HEK293 (cell line): ENCODE results near the gene TTYH2.

Experiments used
- EGR2 ChIP-seq: fragments of 450-650 bp; formaldehyde crosslinking; IDR thresholded peaks from 2 replicates; pipeline ENCODE4 v1.5.1; 2016; ENCODE audit warnings: low read depth, missing biosample characterization, missing genetic modification characterization
- FEZF1 ChIP-seq: fragments of 450-650 bp; formaldehyde crosslinking; IDR thresholded peaks from 2 replicates; pipeline ENCODE4 v1.5.1; 2016; ENCODE audit warnings: missing biosample characterization, missing genetic modification characterization
- GLIS1 ChIP-seq: fragments of 450-650 bp; formaldehyde crosslinking; IDR thresholded peaks from 2 replicates; pipeline ENCODE4 v1.5.1; 2016; ENCODE audit warnings: missing biosample characterization, missing genetic modification characterization
- KLF1 ChIP-seq: fragments of 450-650 bp; formaldehyde crosslinking; IDR thresholded peaks from 2 replicates; pipeline ENCODE4 v1.5.1; 2016; ENCODE audit warnings: missing biosample characterization, missing genetic modification characterization
- KLF17 ChIP-seq: fragments of 450-650 bp; formaldehyde crosslinking; IDR thresholded peaks from 2 replicates; pipeline ENCODE4 v1.5.1; 2016; ENCODE audit warnings: missing biosample characterization, missing genetic modification characterization
- OSR2 ChIP-seq: fragments of 450-650 bp; formaldehyde crosslinking; IDR thresholded peaks from 2 replicates; pipeline ENCODE4 v1.5.1; 2016; ENCODE audit warnings: missing biosample characterization, missing genetic modification characterization
- PATZ1 ChIP-seq: fragments of 450-650 bp; formaldehyde crosslinking; IDR thresholded peaks from 2 replicates; pipeline ENCODE4 v1.5.1; 2016; ENCODE audit warnings: missing biosample characterization, missing genetic modification characterization
- PBX3 ChIP-seq: sonication (generic); formaldehyde crosslinking; IDR thresholded peaks from 2 replicates; pipeline ENCODE4 v1.8.1; 2022; ENCODE audit warnings: mild to moderate bottlenecking, moderate library complexity, missing genetic modification reagents
- PRDM10 ChIP-seq: fragments of 450-650 bp; formaldehyde crosslinking; IDR thresholded peaks from 2 replicates; pipeline ENCODE4 v1.5.1; 2016; ENCODE audit warnings: missing biosample characterization, missing genetic modification characterization
- SCRT2 ChIP-seq: fragments of 450-650 bp; formaldehyde crosslinking; IDR thresholded peaks from 2 replicates; pipeline ENCODE4 v1.5.1; 2016; ENCODE audit warnings: missing biosample characterization, missing genetic modification characterization
- TSHZ1 ChIP-seq: fragments of 450-650 bp; formaldehyde crosslinking; IDR thresholded peaks from 2 replicates; pipeline ENCODE4 v1.5.1; 2016; ENCODE audit warnings: missing biosample characterization, missing genetic modification characterization, borderline replicate concordance
- ZBTB44 ChIP-seq: fragments of 450-650 bp; IDR thresholded peaks from 2 replicates; pipeline ENCODE4 v1.5.1; 2018; ENCODE audit warnings: missing biosample characterization, mild to moderate bottlenecking, missing genetic modification characterization
- ZFHX2 ChIP-seq: fragments of 450-650 bp; formaldehyde crosslinking; conservative IDR thresholded peaks from 2 replicates; pipeline ENCODE4 v1.5.1; 2016; ENCODE audit warnings: missing biosample characterization, missing genetic modification characterization
- ZFP41 ChIP-seq: fragments of 450-650 bp; formaldehyde crosslinking; IDR thresholded peaks from 2 replicates; pipeline ENCODE4 v1.5.1; 2016; ENCODE audit warnings: missing biosample characterization, missing genetic modification characterization, borderline replicate concordance
- ZNF16 ChIP-seq: fragments of 450-650 bp; formaldehyde crosslinking; IDR thresholded peaks from 2 replicates; pipeline ENCODE4 v1.5.1; 2016; ENCODE audit warnings: low read depth, missing biosample characterization, missing genetic modification characterization
- ZNF169 ChIP-seq: fragments of 450-650 bp; formaldehyde crosslinking; IDR thresholded peaks from 2 replicates; pipeline ENCODE4 v1.5.1; 2016; ENCODE audit warnings: missing biosample characterization, missing genetic modification characterization
- ZNF37A ChIP-seq: fragments of 450-650 bp; IDR thresholded peaks from 2 replicates; pipeline ENCODE4 v1.5.1; 2018; ENCODE audit warnings: missing biosample characterization, missing genetic modification characterization
- ZNF433 ChIP-seq: fragments of 450-650 bp; formaldehyde crosslinking; IDR thresholded peaks from 2 replicates; pipeline ENCODE4 v1.5.1; 2016; ENCODE audit warnings: missing biosample characterization, missing genetic modification characterization, low read depth
- ZNF521 ChIP-seq: fragments of 450-650 bp; formaldehyde crosslinking; IDR thresholded peaks from 2 replicates; pipeline ENCODE4 v1.5.1; 2017; ENCODE audit warnings: missing biosample characterization, mild to moderate bottlenecking, missing genetic modification characterization
- ZNF777 ChIP-seq: fragments of 450-650 bp; formaldehyde crosslinking; IDR thresholded peaks from 2 replicates; pipeline ENCODE4 v1.5.1; 2017; ENCODE audit warnings: missing biosample characterization, missing genetic modification characterization, borderline replicate concordance

TTYH2 gene

GRCh38 chr17:74282587-74283370 lies 69.4 kb downstream of the TTYH2 start (continued):
- TF ChIP-seq KLF17 (0 out of 2 replicates have a peak, but pooled peaks have one; percentile 65), KLF1 (tag by site-specific recombination) (peak; percentile 74), EGR2 (tag by site-specific recombination) (peak; percentile 25), ZNF37A (tag by site-specific recombination) (no peak), PRDM10 (tag by site-specific recombination) (0 out of 2 replicates have a peak, but pooled peaks have one; percentile 21), PATZ1 (tag by site-specific recombination) (0 out of 2 replicates have a peak, but pooled peaks have one; percentile 31), ZFHX2 (tag by site-specific recombination) (peak; percentile 65), ZNF16 (tag by site-specific recombination) (no peak), SCRT2 (no peak), ZNF169 (no peak), ZNF777 (no peak), ZNF433 (no peak), ZBTB44 (no peak), ZFP41 (no peak), PBX3 (CRISPR knock-in tag) (no peak), GLIS1 (tag by site-specific recombination) (peak; percentile 68), FEZF1 (no peak), OSR2 (tag by site-specific recombination) (no peak), ZNF521 (tag by site-specific recombination) (no peak), TSHZ1 (tag by site-specific recombination) (no peak)
